ENCODE results near the gene AMBRA1.

AMBRA1 gene

GRCh38 chr11:46582588-46582987 is 11.2 kb downstream of the AMBRA1 start:
- no peak for TF ChIP-seq YY1 (IDR thresholded peaks at IDR 0.05; ENCODE audit: low read depth)
- TF ChIP-seq, protein P1, sequence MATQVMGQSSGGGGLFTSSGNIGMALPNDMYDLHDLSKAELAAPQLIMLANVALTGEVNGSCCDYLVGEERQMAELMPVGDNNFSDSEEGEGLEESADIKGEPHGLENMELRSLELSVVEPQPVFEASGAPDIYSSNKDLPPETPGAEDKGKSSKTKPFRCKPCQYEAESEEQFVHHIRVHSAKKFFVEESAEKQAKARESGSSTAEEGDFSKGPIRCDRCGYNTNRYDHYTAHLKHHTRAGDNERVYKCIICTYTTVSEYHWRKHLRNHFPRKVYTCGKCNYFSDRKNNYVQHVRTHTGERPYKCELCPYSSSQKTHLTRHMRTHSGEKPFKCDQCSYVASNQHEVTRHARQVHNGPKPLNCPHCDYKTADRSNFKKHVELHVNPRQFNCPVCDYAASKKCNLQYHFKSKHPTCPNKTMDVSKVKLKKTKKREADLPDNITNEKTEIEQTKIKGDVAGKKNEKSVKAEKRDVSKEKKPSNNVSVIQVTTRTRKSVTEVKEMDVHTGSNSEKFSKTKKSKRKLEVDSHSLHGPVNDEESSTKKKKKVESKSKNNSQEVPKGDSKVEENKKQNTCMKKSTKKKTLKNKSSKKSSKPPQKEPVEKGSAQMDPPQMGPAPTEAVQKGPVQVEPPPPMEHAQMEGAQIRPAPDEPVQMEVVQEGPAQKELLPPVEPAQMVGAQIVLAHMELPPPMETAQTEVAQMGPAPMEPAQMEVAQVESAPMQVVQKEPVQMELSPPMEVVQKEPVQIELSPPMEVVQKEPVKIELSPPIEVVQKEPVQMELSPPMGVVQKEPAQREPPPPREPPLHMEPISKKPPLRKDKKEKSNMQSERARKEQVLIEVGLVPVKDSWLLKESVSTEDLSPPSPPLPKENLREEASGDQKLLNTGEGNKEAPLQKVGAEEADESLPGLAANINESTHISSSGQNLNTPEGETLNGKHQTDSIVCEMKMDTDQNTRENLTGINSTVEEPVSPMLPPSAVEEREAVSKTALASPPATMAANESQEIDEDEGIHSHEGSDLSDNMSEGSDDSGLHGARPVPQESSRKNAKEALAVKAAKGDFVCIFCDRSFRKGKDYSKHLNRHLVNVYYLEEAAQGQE (IDR thresholded peaks at IDR 0.05; ENCODE audit: low read depth), result no peak
- no peak for TF ChIP-seq NFIC (IDR thresholded peaks at IDR 0.05)
- TF ChIP-seq TEAD4 (IDR thresholded peaks at IDR 0.05), result no peak
- TF ChIP-seq RAD21 (IDR thresholded peaks at IDR 0.05; ENCODE audit: low read depth), result no peak
- no peak for TF ChIP-seq EP300 (IDR thresholded peaks at IDR 0.05; ENCODE audit: borderline replicate concordance)
- no peak for TF ChIP-seq TCF12 (IDR thresholded peaks at IDR 0.05; ENCODE audit: low read depth)
- TF ChIP-seq ZBTB7A (IDR thresholded peaks at IDR 0.05; ENCODE audit: low read depth), result no peak
- no peak for TF ChIP-seq CEBPB (IDR thresholded peaks at IDR 0.05)
- no peak for TF ChIP-seq TAF1 (IDR thresholded peaks at IDR 0.05; ENCODE audit: low read depth)
- no peak for TF ChIP-seq FOXM1 (IDR thresholded peaks at IDR 0.05; ENCODE audit: borderline replicate concordance, low read depth)
- TF ChIP-seq CREB1 (IDR thresholded peaks at IDR 0.05; ENCODE audit: low read depth), result no peak
- TF ChIP-seq USF1 (IDR thresholded peaks at IDR 0.05), result no peak
- TF ChIP-seq, protein P2, sequence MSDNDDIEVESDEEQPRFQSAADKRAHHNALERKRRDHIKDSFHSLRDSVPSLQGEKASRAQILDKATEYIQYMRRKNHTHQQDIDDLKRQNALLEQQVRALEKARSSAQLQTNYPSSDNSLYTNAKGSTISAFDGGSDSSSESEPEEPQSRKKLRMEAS (IDR thresholded peaks at IDR 0.05), result no peak
- no peak for TF ChIP-seq EGR1 (IDR thresholded peaks at IDR 0.05)

DNA sequence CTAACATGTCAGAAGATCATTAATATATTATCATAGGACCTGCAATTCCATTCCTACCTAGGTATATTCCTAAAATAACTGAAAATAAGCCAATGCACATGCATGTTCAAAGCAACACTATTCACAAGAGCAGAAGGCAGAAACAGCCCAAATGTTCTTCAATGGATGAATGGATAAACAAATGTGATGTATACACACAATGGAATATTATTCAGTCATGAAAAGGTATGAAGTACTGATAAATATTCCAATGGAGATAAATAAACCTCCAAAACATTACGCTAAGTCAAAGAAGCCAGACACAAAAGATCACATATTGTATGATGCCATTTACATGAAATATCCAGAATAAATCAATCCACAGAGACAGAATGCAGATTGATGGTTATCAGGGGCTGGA is 16.8 kb downstream of the AMBRA1 start:
- TF ChIP-seq NFIC (IDR thresholded peaks at IDR 0.05) (no peak), RAD21 (IDR thresholded peaks at IDR 0.05; ENCODE audit: low read depth) (no peak), TAF1 (IDR thresholded peaks at IDR 0.05; ENCODE audit: low read depth) (no peak), EP300 (IDR thresholded peaks at IDR 0.05; ENCODE audit: borderline replicate concordance) (no peak), TEAD4 (IDR thresholded peaks at IDR 0.05) (no peak), ZBTB7A (IDR thresholded peaks at IDR 0.05; ENCODE audit: low read depth) (no peak), FOXM1 (IDR thresholded peaks at IDR 0.05; ENCODE audit: borderline replicate concordance, low read depth) (no peak), YY1 (IDR thresholded peaks at IDR 0.05; ENCODE audit: low read depth) (no peak)
- TF ChIP-seq, protein P1 (IDR thresholded peaks at IDR 0.05; ENCODE audit: low read depth), result no peak
- TF ChIP-seq, protein P2 (IDR thresholded peaks at IDR 0.05), result no peak

DNA sequence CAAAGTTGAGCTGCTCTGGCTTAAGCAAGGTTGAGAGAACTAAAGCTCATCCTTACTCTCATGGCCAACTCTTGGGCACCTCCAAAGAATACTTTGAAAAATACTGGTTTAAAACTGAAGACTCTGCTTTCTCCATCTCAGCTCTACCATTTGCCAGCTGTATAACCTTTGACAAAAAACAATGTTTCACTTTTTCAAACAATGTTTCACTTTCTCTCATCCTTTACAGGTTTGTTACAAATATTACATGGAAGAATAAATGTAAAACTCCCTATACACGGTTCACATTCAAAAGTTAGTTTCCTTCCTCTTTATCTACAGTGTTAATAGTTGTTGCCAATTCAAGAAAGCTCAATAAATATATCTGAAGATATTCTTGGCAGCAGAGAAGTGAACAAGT is 19.2 kb downstream of the AMBRA1 start:
- no peak for TF ChIP-seq EP300 (IDR thresholded peaks at IDR 0.05; ENCODE audit: borderline replicate concordance)

DNA sequence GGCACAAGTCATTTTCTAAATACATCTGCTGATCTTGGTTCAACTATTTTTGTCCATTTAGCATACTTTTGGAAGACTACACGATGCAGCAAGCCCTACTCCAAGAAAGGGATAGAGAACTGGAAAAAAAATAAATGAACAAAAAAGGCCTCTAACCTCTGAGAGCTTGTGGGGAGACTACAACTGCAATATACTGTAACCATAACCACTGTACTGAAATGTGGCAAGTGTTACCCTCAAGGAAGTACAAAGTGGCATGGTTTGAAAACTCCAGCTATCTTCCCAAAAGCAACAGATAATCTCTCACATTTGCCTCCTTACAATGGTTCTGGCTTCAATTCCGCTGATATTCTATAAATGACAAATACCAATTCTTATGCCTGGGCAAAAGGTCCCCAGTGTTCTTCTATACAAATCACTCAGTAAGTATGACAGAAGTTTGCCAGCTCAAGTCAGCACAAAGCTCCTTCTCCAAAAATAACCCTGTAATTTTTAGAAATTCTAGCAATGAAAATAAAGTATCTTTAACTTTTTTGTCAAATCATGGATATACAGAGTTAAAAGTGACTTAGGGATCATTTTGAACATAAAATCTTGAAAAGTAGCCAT is 22.9 kb downstream of the AMBRA1 start:
- TF ChIP-seq FOXM1 (IDR thresholded peaks at IDR 0.05; ENCODE audit: borderline replicate concordance, low read depth) (no peak), ZBTB7A (IDR thresholded peaks at IDR 0.05; ENCODE audit: low read depth) (no peak), TCF12 (IDR thresholded peaks at IDR 0.05; ENCODE audit: low read depth) (no peak), TAF1 (IDR thresholded peaks at IDR 0.05; ENCODE audit: low read depth) (no peak), RAD21 (IDR thresholded peaks at IDR 0.05; ENCODE audit: low read depth) (no peak), TEAD4 (IDR thresholded peaks at IDR 0.05) (no peak), NFIC (IDR thresholded peaks at IDR 0.05) (no peak), EGR1 (IDR thresholded peaks at IDR 0.05) (no peak), EP300 (IDR thresholded peaks at IDR 0.05; ENCODE audit: borderline replicate concordance) (no peak), YY1 (IDR thresholded peaks at IDR 0.05; ENCODE audit: low read depth) (no peak), CREB1 (IDR thresholded peaks at IDR 0.05; ENCODE audit: low read depth) (no peak), USF1 (IDR thresholded peaks at IDR 0.05) (no peak), CEBPB (IDR thresholded peaks at IDR 0.05) (no peak)
- TF ChIP-seq, protein P2 (IDR thresholded peaks at IDR 0.05), result no peak
- TF ChIP-seq, protein P1 (IDR thresholded peaks at IDR 0.05; ENCODE audit: low read depth), result no peak

Measured in Ishikawa (cell line).